NCI-H774 (cell line): ENCODE results near the gene CYP3A5.
"Not testable (repeated sequence)": the region's sequence is repeated elsewhere in the genome, so short reads cannot be mapped to it uniquely, and the experiment has no call there.

Source experiments
- DNase-seq: peaks from one replicate; lab custom pipeline; 2025; lab: John Stamatoyannopoulos, UW

The CYP3A5 gene

DNA sequence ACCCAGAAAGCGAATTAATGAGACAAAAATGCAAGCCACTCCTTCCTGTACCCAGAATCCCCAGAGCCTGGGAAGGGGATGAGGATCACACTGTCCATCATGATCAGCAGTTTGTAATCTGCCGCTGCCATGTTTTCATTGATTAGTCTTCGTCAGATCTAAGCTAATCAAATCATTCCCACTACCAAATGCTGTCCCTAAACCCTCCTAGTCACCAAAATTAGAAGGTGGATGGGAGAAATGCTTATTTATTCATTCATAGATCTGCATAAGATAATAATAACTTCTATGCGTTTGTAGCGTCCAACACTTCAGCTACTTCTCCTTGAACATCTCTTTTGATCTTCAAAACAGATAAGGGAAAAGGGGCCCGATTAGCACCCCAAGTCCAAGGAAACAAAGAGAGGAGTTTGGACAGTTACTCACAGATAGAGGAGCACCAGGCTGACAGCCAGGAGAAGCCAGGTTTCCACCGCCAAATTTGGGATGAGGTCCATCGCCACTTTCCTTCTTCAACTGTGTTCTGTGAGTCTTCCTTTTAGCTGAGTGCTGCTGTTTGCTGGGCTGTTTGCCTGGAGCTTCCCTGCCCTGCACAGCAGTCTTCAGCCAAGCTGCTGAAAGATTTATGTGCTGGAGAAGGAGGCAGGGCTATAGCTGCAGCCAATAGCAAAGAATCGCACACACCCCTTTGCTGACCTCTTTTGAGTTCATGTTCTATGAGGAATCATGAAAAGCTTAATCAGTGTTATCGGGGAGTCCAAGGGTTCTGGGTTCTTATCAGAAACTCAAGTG lies at the start of gene CYP3A5:
Gene CYP3A5, minus strand, starts transcription at position 597 of the 792 bp plus-strand sequence. Its CDS starts 100 bp downstream, at position 497.
- peak; percentile 75 for DNase-seq

DNA sequence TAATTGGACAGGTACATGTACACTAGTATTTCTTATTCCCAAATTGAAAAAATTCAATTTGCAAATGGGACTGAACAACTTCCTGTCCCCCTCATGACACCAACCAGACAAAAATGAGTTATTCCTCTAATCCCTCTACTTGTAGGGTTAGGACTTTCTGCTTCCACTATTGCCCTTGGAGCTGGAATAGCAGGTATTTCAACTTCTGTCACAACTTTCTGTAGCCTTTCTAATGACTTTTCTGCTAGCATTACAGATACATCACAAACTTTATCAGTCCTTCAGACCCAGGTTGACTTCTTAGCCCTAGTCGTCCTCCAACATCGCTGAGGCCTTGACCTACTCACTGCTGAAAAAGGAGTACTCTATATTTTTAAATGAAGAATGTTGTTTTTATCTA lies 48.8 kb upstream of the CYP3A5 start:
- DNase-seq: no peak

DNA sequence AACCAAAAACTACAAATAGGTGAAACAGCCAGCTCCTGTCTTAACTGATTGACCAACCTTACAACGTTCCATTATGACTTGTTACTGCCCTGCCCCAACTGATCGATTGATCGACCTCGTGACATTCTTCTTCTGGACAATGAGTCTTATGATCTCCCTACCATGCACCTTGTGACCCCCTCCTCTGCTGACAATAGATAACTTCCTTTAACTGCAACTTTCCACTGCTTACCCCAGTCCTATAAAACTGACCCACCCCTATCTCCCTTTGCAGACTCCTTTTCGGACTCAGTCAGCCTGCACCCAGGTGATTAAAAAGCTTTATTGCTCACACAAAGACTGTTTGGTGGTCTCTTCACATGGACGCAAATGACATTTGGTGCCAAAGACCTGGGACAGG lies 43.4 kb upstream of the CYP3A5 start:
- not testable (repeated sequence) for DNase-seq

DNA sequence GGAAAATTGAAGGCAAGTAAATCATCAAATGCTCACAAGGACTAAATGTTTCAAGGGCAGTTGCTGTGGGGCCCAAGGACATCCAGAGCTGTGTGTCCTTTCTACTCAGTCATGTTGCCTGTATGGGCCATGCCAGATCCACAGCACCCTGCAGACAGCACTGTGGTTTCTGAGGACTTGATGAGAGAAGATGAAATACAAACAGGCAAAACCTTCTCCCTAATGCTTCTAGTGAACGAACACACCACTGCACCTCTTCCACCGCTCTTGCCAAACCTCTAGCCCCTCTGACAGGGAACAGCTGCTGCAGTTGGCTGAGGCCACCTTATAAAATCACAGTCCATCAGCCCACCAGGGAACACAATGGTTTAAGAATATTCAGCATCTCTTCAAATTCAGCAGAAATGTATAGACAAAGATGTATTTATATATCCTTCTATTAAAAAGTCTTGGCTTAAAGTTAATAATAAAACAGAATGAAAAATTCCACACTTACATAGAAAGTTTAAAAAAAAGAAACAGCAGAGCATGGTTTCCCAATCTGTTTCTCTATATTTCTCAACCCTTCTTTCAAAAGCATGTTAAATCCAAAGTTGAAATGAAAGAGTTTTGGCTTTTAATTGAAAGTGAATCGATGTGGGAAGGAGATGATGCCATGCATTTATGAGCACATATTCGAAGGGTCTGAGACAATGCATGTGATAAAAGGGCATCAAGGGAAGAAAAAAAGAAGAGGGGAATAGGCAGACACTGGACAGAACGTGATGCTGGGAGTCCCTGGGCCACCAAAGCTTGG lies 41.2 kb upstream of the CYP3A5 start:
- DNase-seq: no peak

DNA sequence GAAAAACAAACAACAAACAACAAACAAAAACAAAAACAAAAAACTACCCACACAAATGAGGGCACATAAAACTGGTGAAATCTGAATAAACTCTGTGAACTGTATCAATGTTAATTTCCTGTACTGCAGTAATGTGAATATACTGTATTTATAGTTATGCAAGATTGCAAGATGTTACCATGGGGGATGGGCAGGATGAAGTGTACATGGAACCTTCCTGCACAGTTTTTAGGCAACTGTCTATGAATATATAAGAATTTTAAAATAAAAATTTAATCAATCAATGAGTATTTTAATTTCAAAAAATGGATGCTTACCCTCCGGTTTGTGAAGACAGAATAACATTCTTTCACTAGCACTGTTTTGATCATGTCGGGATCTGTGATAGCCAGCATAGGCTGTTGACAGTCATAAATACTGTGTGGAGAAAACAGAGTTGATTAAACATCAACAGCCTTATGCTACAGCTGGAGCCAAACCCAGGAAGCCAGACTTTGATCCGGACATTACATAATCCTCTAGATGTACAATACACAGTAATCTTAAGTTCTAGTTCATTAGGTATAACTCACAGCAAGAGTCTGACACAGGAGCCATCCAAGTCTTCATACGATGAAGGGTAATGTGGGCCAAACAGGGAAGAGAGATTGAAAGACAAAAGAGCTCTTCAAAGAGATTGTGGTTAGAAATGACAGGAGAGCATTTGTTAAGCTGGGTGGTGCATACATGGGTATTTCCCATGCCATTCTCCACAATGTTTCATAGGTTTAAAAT lies 40.4 kb upstream of the CYP3A5 start:
- DNase-seq: no peak

DNA sequence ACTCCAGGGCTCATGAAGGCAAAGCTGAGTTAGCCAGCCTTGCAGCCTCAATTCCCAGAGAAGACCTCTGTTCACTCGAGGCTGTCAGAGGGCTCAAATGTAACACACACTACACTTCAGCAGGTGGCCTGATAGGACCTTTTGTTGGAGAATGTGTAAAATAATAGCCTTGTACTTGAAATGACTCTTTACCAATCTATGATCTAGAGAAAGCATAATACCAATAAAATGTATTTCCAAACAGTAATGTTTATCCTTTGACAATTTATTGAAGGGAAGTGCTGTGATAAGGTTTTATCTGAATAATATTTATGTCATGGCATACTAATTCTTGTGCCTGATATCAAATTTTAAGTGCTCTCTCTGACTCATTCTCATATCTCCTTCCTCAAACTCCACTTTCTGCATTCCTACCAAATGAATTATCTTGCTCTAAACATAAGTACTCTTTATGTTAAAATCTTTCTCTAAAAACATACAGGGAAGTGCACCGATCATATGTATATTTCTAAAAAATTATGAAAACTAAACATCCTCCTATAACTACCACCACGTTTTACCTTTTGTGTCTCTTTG lies 34.3 kb upstream of the CYP3A5 start:
- DNase-seq: no peak

DNA sequence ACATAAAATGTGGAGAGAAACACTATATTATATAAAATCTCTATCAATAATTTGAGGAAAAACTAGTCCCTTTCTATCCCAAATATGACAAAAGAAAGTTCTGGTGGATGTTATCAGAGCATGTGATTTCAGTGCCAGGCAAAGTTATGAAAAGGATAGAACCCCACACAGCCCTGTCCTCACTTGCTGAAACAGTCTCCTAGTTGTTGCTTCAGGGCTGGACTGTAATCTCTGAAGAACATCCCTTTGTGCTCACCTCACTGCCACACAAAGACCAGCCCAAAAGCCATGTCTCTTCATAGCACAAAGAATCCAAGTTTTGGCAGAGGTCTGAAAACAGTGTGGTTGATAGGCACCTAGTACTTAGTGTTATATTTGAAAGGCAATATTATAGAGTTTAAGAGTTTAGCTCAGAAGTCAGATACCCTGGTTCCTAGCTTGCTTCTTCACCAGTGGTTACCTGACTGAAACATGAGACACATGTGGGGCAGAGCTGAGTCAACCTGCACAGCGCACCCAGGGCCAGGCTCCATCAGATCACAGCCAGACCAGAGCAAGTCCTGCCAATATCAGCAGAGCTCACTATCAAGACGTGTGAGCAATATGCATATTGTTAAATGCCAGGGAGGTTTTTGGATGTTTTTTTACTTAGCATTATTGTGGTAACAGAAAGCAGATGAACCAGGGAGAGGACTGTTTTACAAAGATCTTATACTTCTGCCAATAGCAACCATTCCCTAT lies 30.2 kb upstream of the CYP3A5 start:
- no peak for DNase-seq

DNA sequence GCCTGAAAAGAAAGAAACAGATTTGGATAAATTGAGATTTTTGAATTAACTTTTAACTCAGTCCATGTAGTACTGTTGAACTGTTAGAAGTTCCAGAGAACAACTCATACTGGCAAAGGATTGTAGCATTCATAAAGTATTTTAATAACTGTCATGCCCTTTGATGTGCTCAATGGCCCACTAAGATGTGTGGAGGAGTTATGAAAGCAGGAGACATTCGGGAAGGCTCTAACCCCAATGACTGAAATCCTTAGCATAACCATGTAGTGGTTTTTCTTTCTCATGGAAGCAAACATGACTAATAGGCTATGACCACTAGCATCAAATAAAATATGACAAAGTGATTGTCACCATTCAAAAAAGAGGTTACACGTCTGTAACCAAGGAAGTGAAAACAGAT lies 29.5 kb upstream of the CYP3A5 start:
- DNase-seq: no peak

DNA sequence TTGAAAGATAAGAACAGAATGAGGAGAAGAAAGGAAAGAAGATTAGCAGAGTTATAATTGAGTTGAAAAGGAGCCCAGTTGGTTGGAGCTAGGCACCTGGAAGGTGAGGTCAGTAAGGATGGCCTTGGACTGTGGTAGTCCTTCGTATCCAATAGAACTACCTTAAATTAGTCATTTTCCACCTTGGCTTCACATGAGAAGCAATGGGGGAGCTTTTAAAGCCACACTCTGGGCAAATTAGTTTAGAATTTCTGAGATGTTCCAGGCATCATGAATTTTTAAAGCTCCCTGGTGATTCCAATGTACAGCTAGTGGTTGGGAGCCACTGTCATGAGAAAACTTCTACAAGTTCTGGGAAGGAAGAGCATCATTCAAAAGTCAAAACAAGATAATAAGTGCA lies 27.3 kb upstream of the CYP3A5 start:
- no peak for DNase-seq

DNA sequence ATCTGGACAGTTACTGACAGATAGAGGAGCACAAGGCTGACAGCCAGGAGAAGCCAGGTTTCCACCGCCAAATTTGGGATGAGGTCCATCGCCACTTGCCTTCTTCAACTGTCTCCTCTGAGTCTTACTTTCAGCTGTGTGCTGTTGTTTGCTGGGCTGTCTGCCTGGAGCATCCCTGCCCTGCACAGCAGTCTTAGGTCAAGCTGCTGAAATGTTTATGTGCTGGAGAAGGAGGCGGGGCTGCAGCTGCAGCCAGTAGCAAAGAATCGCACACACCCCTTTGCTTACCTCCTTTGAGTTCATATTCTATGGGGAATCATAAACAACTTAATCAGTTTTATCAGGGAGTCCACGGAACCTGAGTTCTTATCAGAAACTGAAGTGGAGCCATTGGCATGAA lies 20.1 kb upstream of the CYP3A5 start:
- DNase-seq: no peak

DNA sequence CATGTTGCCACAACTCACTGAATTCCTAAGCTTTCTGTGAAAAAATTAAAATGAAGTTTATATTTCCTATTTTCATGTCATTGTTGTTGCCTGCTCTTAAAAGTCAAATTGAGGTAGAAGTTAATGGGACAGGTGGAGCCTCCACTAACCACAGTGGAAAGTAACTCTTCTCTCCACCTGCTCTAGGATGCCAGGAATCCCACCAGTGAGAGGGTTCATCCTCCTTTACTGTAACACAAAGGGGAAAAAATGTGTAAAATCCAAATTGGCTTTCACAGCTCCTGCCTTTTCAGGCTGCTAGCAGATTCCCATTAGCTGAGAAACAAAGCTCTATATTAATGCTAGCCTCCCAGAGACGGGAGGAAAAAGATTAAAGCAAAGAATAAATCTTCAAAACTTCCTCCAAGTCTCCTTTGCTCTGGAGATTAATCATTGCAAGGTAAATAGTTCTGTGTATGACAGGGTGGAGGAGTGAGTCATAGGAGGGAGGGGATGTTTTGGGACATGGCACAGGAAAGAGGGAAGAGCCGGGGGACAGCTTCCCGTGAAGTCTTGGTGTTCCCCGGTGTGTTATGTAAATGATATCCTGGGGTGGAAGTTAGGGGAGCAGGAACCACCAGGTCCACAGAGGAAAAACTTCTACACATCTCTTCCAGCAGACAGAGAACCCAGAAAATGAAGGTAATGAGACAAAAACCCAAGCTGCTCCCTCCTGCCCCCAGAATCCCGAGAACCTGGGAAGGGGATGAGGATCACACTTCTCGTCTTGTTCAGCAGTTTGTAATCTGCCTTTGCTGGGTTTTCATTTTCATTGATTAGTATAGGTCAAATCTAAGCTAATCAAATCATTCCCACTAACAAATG lies 19.3 kb upstream of the CYP3A5 start:
- not testable (repeated sequence) for DNase-seq

DNA sequence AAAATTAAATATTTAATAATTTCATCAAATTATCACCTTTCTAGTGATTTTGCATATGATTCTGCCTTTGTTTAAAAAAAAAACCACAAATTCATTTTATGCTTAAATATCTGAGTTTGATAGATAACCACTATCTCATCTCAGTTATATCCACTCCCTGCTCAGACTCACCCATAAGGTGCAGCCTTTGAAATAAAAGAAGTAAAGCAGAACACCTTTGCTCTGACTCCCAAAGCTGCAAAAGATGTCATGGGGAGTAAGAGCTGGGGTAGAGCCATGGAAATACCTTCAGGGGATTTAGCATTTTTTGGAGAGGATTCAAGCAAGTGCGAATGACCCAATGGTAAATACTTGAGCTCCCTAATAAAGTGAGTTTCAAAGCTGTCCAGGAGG lies 15.1 kb upstream of the CYP3A5 start:
- no peak for DNase-seq

DNA sequence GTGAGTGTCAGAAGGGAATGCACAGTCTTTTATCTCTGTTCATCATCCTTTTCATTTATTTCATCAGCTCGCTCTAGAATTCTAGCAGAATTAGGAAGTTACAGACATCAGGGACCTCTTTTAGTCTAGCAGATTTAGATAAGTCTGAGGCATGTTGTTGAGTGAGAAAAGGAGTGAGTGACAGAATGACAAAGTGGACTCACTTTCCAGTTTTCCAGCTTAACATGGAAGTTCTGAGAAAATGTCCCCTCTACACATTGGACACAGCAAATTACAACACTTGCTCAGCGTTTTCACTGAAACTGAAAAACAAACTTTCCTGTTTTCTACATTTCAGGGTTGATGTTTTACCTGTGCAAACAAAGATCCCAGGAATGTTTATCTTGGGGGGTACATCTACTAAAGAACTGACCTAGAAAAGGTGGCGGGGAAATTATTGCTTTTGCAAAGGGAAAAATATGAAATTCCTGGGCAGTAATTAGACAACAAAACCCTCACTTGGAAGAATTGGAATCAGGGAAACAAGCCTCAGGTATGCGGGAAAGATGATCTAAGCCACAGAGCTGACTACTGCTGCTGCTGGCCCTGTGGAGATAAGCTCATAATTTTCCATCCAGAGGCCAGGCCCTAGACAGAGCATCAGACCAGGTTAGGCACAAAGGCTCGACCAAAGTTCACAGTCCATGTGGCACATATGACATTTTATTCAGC lies 14.6 kb upstream of the CYP3A5 start:
- DNase-seq: no peak

DNA sequence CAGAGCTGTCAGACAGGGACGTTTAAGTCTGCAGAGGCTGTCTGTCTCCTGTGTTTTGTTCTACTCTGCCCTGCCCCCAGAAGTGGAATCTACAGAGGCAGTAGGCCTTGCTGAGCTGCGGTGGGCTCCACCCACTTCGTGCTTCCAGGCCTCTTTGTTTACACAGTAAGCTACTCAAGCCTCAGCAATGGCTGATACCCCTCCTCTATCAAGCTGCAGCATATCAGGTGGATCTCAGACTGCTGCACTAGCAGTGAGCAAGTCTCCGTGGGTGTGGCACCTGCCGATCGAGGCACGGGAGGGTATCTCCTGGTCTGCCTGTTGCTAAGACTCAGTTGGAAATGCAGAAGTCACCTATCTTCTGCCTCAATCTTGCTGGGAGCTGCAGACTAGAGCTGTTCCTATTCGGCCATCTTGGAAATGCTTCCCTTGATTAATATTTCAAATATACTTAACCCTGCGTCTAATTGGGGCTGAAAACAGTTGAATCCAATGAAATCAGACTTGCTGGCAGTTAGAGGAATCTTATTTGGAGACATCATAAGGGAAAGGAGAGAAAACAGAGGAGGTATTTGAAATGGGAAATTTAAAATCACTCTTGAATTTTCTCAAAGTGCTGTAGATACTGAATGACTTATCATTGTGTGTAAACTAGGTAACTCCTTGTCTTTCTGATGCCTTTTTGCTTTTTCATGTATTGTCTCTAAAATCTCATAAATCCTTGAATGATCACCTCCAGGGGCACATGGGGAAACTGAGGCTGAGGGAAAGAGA lies 13.8 kb upstream of the CYP3A5 start:
- no peak for DNase-seq

DNA sequence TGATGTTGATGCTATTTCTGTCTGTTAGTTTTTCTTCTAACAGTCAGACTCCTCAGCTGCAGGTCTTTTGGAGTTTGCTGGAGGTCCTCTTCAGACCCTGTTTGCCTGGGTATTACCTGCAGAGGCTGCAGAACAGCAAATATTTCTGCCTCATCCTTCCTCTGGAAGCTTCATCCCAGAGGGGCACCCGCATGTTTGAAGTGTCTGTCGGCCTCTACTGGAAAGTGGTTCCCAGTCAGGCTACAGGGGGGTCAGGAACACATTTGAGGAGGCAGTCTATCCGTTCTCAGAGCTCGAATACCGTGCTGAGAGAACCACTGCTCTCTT lies 13.3 kb upstream of the CYP3A5 start:
- no peak for DNase-seq

DNA sequence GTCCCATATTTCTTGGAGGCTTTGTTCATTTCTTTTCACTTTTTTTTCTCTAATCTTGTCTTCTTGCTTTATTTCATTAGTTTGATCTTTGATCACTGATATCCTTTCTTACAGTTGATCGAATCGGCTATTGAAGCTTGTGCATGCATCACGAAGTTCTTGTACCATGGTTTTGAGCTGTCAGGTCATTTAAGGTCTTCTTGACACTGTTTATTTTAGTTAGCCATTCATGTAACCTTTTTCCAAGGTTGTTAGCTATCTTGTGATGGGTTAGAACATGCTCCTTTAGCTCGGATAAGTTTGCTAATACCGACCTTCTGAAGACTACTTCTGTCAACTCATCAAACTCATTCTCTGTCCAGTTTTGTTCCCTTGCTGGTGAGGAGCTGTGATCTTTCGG lies 12.8 kb upstream of the CYP3A5 start:
- not testable (repeated sequence) for DNase-seq

DNA sequence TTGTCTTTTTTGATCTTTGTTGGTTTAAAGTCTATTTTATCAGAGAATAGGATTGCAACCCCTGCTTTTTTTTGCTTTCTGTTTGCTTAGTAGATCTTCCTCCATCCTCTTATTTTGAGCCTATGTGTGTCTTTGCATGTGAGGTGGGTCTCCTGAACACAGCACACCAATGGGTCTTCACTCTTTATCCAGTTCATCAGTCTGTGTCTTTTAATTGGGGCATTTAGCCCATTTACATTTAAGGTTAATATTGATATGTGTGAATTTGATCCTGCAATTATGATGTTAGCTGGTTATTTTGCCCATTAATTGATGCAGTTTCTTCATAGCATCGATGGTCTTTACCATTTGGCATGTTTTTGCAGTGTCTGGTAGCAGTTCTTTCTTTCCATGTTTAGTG lies 11.9 kb upstream of the CYP3A5 start:
- DNase-seq: not testable (repeated sequence)

DNA sequence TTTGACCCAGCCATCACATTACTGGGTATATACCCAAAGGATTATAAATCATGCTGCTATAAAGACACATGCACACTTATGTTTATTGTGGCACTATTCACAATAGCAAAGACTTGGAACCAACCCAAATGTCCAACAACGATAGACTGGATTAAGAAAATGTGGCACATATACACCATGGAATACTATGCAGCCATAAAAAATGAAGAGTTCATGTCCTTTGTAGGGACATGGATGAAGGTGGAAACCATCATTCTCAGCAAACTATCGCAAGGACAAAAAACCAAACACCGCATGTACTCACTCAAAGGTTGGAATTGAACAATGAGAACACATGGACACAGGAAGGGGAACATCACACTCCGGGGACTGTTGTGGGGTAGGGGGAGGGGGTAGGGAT lies 11.1 kb upstream of the CYP3A5 start:
- DNase-seq: not testable (repeated sequence)
